Activated naive CD4-positive, alpha-beta T cell treated with anti-CD3 and anti-CD28 coated beads, Interleukin-2, amount 50 U/mL, for 72 hours (primary cell): ENCODE data around the gene SLC5A1. TPM values are rescaled to one million over a fixed set of nuclear protein-coding genes. Genes with fewer than 3 reads are reported as not detected.

Experiments
- ATAC-seq, 2 donors: fragments of 150-1000 bp; cut with Tn5 transposase; 2 replicates each; pipeline ENCODE4 v1.10.0; 2021; ENCODE audit warnings: mild to moderate bottlenecking in 2 of 2, moderate library complexity in 2 of 2
- DNase-seq, 2 donors: peaks; one replicate each; pipeline ENCODE4 v3.0.0; 2021 to 2022; ENCODE audit warnings: low spot score in 2 of 2
- H3K27ac Mint-ChIP-seq, 2 donors: one replicate each; pipeline ENCODE4 v1.8.0; 2022; ENCODE audit warnings: mild to moderate bottlenecking in 2 of 2, mixed read lengths in 2 of 2
- H3K36me3 Mint-ChIP-seq, 2 donors: one replicate each; pipeline ENCODE4 v1.8.0; 2022; ENCODE audit warnings: mixed read lengths in 2 of 2
- H3K9me3 Mint-ChIP-seq, 2 donors: one replicate each; pipeline ENCODE4 v1.8.0; 2022; ENCODE audit warnings: mixed read lengths in 2 of 2
- total RNA-seq, 2 donors: library from RNA; stranded (reverse); gene quantifications; one replicate each; pipeline ENCODE4 v1.2.3, GENCODE V29; 2022

SLC5A1 gene
- total RNA-seq, 2 donors from 2014 or later, result not detected

GRCh38 chr22:32040324-32040904 lies 2.6 kb upstream of the SLC5A1 start:
- H3K9me3 Mint-ChIP-seq, result no peaks in the 10 kb centered on the region
- no peak for DNase-seq
- ATAC-seq, result no peak
- H3K27ac Mint-ChIP-seq, result no peak overlapping the region
- no peaks in the 10 kb centered on the region for H3K36me3 Mint-ChIP-seq

GRCh38 chr22:32043391-32043790 lies 330 bp downstream of the SLC5A1 start:
- no peak for DNase-seq
- H3K36me3 Mint-ChIP-seq, result peaks cover 0 to 7% of the 10 kb centered on the region in 2 donors
- H3K27ac Mint-ChIP-seq, result no peak overlapping the region
- H3K9me3 Mint-ChIP-seq, result no peaks in the 10 kb centered on the region
- ATAC-seq, result no peak

- DNase-seq (no peak), ATAC-seq (no peak)
- peaks cover 0 to 7% of the 10 kb centered on the region in 2 donors for H3K36me3 Mint-ChIP-seq
- H3K27ac Mint-ChIP-seq, result no peak overlapping the region
- no peaks in the 10 kb centered on the region for H3K9me3 Mint-ChIP-seq
Measured at GRCh38 chr22:32044477-32044876, 1.4 kb downstream of the SLC5A1 start.

- ATAC-seq, result no peak
- peaks cover 0 to 7% of the 10 kb centered on the region in 2 donors for H3K36me3 Mint-ChIP-seq
- no peak overlapping the region for H3K27ac Mint-ChIP-seq
Measured at GRCh38 chr22:32044913-32045312, 1.9 kb downstream of the SLC5A1 start.

GRCh38 chr22:32048069-32048468 lies 5.0 kb downstream of the SLC5A1 start:
- Mint-ChIP-seq H3K9me3 (no peaks in the 10 kb centered on the region), H3K36me3 (peaks cover 0 to 7% of the 10 kb centered on the region in 2 donors), H3K27ac (no peak overlapping the region)
- DNase-seq (no peak), ATAC-seq (no peak)

More at GRCh38 chr22:32044913-32045312, 1.9 kb downstream of the SLC5A1 start:
- H3K9me3 Mint-ChIP-seq, result no peaks in the 10 kb centered on the region
- DNase-seq, result no peak

GRCh38 chr22:32050678-32051515 lies 7.8 kb downstream of the SLC5A1 start:
- ATAC-seq (peak; percentile 94 to 98), DNase-seq (peak; percentile 76 to 91)
- Mint-ChIP-seq H3K36me3 (peaks cover 0 to 7% of the 10 kb centered on the region in 2 donors), H3K27ac (peak overlapping the region; percentile 38 to 39), H3K9me3 (no peaks in the 10 kb centered on the region)

- DNase-seq (no peak), ATAC-seq (no peak)
- H3K9me3 Mint-ChIP-seq, result no peaks in the 10 kb centered on the region
- H3K36me3 Mint-ChIP-seq, result no peaks in the 10 kb centered on the region
- H3K27ac Mint-ChIP-seq, result no peak overlapping the region
Measured at GRCh38 chr22:32052244-32052643, 9.2 kb downstream of the SLC5A1 start.

- DNase-seq (no peak), ATAC-seq (no peak)
- Mint-ChIP-seq H3K36me3 (no peaks in the 10 kb centered on the region), H3K27ac (no peak overlapping the region), H3K9me3 (no peaks in the 10 kb centered on the region)
Measured at GRCh38 chr22:32052936-32053791, 10.1 kb downstream of the SLC5A1 start.

GRCh38 chr22:32055069-32055468 lies 12.0 kb downstream of the SLC5A1 start:
- no peak for ATAC-seq
- no peak overlapping the region for H3K27ac Mint-ChIP-seq

GRCh38 chr22:32058656-32059260 lies 15.7 kb downstream of the SLC5A1 start:
- ATAC-seq, result no peak
- no peak for DNase-seq
- no peaks in the 10 kb centered on the region for H3K9me3 Mint-ChIP-seq
- H3K36me3 Mint-ChIP-seq, result no peaks in the 10 kb centered on the region
- H3K27ac Mint-ChIP-seq, result no peak overlapping the region

More at GRCh38 chr22:32055069-32055468, 12.0 kb downstream of the SLC5A1 start:
- Mint-ChIP-seq H3K9me3 (no peaks in the 10 kb centered on the region), H3K36me3 (no peaks in the 10 kb centered on the region)
- DNase-seq, result no peak

GRCh38 chr22:32059426-32059825 lies 16.4 kb downstream of the SLC5A1 start:
- DNase-seq, result no peak

GRCh38 chr22:32063701-32064100 lies 20.6 kb downstream of the SLC5A1 start:
- DNase-seq (no peak), ATAC-seq (no peak)
- Mint-ChIP-seq H3K27ac (no peak overlapping the region), H3K9me3 (no peaks in the 10 kb centered on the region), H3K36me3 (no peaks in the 10 kb centered on the region)

More at GRCh38 chr22:32059426-32059825, 16.4 kb downstream of the SLC5A1 start:
- no peaks in the 10 kb centered on the region for H3K9me3 Mint-ChIP-seq
- no peak for ATAC-seq
- H3K27ac Mint-ChIP-seq, result no peak overlapping the region
- no peaks in the 10 kb centered on the region for H3K36me3 Mint-ChIP-seq

GRCh38 chr22:32066820-32067219 lies 23.8 kb downstream of the SLC5A1 start:
- no peaks in the 10 kb centered on the region for H3K36me3 Mint-ChIP-seq
- H3K9me3 Mint-ChIP-seq, result no peaks in the 10 kb centered on the region
- H3K27ac Mint-ChIP-seq, result no peak overlapping the region
- DNase-seq (no peak), ATAC-seq (no peak)

GRCh38 chr22:32067613-32068012 lies 24.6 kb downstream of the SLC5A1 start:
- ATAC-seq (no peak), DNase-seq (no peak)
- no peaks in the 10 kb centered on the region for H3K36me3 Mint-ChIP-seq
- no peaks in the 10 kb centered on the region for H3K9me3 Mint-ChIP-seq
- no peak overlapping the region for H3K27ac Mint-ChIP-seq

- H3K36me3 Mint-ChIP-seq, result no peaks in the 10 kb centered on the region
- H3K9me3 Mint-ChIP-seq, result no peaks in the 10 kb centered on the region
- ATAC-seq (no peak), DNase-seq (no peak)
- H3K27ac Mint-ChIP-seq, result no peak overlapping the region
Measured at GRCh38 chr22:32069579-32070372, 26.7 kb downstream of the SLC5A1 start.

GRCh38 chr22:32073262-32073661 lies 30.2 kb downstream of the SLC5A1 start:
- H3K36me3 Mint-ChIP-seq, result no peaks in the 10 kb centered on the region
- no peaks in the 10 kb centered on the region for H3K9me3 Mint-ChIP-seq
- ATAC-seq (no peak), DNase-seq (no peak)
- H3K27ac Mint-ChIP-seq, result no peak overlapping the region
